Mesodermal cell (in vitro differentiated cells): Measurements from ENCODE around the gene RAB6B.

Experiments used
- H3K27ac ChIP-seq: 2 replicates; pipeline ENCODE4 v1.7.0; 2013; ENCODE audit warnings: mild to moderate bottlenecking, low read depth, low read length, moderate library complexity; ENCODE audit not compliant: severe bottlenecking
- H3K36me3 ChIP-seq: 2 replicates; pipeline ENCODE4 v1.7.1; 2013; ENCODE audit warnings: mild to moderate bottlenecking, low read length, moderate library complexity; ENCODE audit not compliant: control insufficient read depth, insufficient read depth
- H3K4me1 ChIP-seq: one replicate; pipeline ENCODE4 v1.7.1; 2013; ENCODE audit warnings: mild to moderate bottlenecking, low read length; ENCODE audit not compliant: insufficient read depth, control insufficient read depth, poor library complexity, severe bottlenecking
- H3K4me3 ChIP-seq: 2 replicates; pipeline ENCODE4 v1.7.0; 2013; ENCODE audit warnings: low read length, control low read depth, mild to moderate bottlenecking; ENCODE audit not compliant: insufficient read depth, poor library complexity, severe bottlenecking; ENCODE audit errors: extremely low read depth
- H3K9me3 ChIP-seq: 2 replicates; pipeline ENCODE4 v1.7.1; 2013; ENCODE audit warnings: mild to moderate bottlenecking, low read length, moderate library complexity; ENCODE audit not compliant: control insufficient read depth
- WGBS, 2 experiments: methylation state at CpG; one replicate each; pipeline ENCODE4 v1.1.5; 2013; ENCODE audit warnings: missing lambda C conversion rate in 2 of 2; ENCODE audit not compliant: insufficient coverage in 2 of 2; 5-methylcytosine and 5-hydroxymethylcytosine counted together

Gene RAB6B

DNA sequence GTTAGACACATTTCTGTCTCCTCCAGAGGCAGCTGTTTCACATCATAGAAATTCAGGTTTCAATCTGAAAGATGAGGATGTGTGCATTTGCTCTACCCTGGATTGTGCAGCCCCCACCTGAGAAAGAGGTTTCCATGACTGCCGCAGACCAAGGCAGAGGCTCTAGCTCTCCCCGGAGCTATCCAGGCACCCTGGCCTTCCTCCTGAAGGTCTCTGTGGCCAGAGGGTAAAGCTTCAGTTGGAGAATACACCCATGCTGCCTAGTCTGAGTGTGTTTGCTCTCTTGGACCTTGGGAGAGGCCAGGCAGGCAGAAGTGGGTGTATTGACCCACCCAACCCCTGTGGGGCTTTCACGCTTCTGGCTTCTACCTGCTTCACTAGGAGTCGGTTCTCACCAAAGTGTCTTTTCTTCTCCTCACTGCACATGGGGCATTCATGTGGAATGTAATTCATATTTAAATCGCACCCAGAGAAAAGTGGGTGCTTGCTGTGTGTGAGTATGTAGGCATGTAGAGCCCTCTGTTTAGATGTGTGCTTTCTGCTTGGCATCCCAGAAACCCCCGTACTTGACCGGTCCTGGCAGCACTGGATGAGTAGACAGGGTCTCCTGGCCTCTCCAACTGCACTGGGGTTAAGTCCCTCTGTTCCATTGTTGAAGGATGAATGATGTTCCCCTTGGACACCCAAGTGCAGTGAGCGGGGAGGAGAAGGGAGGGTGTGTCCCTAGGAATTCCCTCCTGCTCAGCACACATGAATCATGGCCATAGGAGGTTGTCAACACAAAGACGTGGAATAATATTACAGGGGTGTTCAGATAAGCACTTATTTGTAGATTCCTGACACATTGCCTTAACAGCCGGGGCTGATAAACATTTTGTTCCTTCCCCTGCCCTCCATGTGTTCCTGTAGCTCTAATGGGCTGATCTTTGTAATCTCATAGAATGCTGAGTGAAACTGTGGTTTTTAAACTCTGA lies 20.3 kb upstream of the RAB6B start:
- H3K4me3 ChIP-seq, result no peak overlapping the region
- H3K36me3 ChIP-seq, result no peaks in the 10 kb centered on the region
- WGBS, 2 experiments, result 94% methylated on average over 10 of the region's 10 CpGs
- no peaks in the 10 kb centered on the region for H3K4me1 ChIP-seq
- H3K9me3 ChIP-seq, result no peaks in the 10 kb centered on the region
- no peak overlapping the region for H3K27ac ChIP-seq

DNA sequence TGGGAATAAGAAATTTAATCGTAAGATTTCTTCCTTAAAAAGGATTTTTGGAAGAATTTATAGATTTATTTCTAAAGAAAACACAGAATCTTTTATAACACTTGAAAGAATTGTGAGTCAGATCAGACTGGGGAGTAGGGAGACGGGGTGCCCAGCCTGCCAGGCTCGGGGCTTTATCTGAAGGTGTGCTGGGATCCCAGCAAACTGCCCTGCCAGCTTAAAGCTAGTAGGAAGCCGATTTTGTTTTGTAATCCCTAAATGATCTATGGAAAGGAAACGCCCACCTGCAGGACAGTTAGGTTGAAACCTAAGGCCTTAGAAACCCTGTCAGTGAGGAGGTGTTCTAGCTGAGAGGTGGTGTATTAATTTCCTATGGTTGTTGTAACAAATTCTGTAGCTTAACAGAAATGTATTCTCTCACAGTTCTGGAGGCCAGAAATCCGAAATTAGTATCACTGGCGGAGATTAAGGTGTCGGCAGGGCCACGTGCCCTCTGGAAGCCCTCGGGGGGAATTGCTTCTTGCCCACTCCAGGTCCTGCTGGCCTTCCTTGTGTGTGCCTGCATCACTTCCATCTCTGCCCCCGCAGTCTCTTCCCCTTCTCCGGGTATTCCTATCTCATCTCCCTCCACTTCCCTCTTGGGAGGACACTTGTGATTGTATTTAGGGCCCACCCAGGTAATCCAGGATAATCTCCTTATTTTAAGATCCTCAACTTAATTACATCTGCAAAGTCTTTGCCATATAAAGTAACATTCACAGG lies 19.3 kb upstream of the RAB6B start:
- H3K36me3 ChIP-seq, result no peaks in the 10 kb centered on the region
- no peak overlapping the region for H3K27ac ChIP-seq
- WGBS, 2 experiments, result 78 to 90% methylated on average over 9 to 11 of the region's 12 CpGs
- no peak overlapping the region for H3K4me3 ChIP-seq
- no peaks in the 10 kb centered on the region for H3K4me1 ChIP-seq
- H3K9me3 ChIP-seq, result no peaks in the 10 kb centered on the region

DNA sequence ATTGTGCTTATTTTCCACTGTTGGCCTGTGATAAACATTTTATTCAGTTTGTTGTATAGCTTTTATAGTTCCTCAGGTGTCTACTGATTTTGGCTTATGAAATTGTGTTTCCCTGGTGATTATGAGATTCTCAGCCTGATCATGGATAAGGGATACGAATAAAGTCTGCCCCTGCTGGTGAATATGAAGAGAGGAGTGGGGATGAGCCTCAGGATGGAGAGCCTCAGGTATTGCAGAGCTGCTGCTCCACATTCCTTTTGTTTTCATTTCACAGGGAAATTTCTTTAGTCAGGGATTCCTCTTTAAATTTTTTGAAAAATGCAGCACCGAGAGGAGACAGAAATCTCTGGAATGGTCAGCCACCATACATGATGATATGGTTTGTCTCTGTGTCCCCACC lies 14.7 kb upstream of the RAB6B start:
- Histone ChIP-seq H3K9me3 (no peaks in the 10 kb centered on the region), H3K4me3 (no peak overlapping the region), H3K36me3 (no peaks in the 10 kb centered on the region), H3K4me1 (no peaks in the 10 kb centered on the region), H3K27ac (no peak overlapping the region)
- WGBS, 2 experiments, result 50% methylated on average over 1 of the region's 2 CpGs; no CpG with 5 or more reads in 1 of the 2 experiments

DNA sequence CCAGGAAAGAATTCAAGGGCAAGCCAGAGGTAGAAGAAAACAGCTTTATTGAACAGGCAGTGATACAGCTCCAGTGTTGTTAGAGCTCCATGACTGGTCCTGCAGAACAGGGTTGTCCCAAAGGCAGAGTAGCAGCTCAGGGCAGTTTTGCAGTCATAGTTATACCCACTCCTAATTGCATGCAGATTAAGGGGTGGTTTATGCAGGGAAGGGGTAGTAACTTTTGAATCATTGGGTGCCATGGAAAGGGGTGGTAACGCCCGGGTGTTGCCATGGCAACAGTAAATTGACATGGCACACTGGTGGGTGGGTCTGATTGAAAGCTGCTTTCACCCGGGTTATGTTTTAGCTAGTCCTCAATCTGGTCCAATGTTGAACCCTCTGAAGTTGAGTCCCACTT lies 9.7 kb upstream of the RAB6B start:
- H3K9me3 ChIP-seq, result no peaks in the 10 kb centered on the region
- H3K27ac ChIP-seq, result no peak overlapping the region
- H3K4me1 ChIP-seq, result no peaks in the 10 kb centered on the region
- H3K4me3 ChIP-seq, result no peak overlapping the region
- WGBS, 2 experiments, result 47 to 82% methylated on average over 2 to 3 of the region's 3 CpGs
- H3K36me3 ChIP-seq, result no peaks in the 10 kb centered on the region

DNA sequence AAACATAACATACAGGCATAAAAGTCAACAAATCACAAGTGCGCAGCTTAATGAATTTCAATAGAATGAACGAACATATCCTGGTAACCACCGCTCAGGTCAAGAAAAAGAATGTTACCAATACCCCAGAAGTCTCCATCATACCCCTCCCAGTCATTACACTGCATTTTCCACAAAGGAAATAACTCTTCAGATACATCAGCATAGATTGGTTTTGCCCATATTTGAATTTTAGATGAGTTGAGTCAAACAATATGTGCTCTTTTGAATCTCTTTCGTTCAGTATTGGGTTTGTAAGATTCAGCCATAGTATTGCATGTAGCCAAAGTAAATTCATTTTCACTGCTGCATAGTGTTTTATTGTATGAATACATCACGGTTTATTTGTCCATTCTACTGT lies 6.2 kb upstream of the RAB6B start:
- no peaks in the 10 kb centered on the region for H3K36me3 ChIP-seq
- 78 to 79% methylated on average over 4 to 5 of the region's 5 CpGs for WGBS, 2 experiments

DNA sequence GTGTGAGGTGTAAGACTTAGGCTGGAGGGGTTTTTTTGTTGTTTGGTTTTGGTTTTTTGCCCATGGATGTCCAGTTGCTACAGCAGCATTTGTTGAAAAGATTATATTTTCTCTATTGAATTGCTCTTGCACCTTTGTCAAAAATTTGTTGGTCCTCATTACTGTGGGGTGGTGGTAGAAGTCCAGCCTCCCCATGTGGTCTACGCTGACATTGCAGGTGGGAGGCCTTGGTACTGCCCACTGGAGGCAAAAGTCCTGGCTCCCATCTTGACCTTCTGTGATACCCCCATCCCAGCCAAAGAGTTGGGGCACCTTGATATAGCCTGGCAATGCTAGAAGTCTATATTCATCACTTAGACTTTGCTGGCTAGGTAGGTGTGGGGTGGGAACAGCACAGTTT lies 5.4 kb upstream of the RAB6B start:
- no peak overlapping the region for H3K4me3 ChIP-seq
- no peaks in the 10 kb centered on the region for H3K4me1 ChIP-seq
- H3K36me3 ChIP-seq, result no peaks in the 10 kb centered on the region
- no peaks in the 10 kb centered on the region for H3K9me3 ChIP-seq
- no peak overlapping the region for H3K27ac ChIP-seq
- no CpG with 5 or more reads among the region's 1 CpG for WGBS, 2 experiments

More for the DNA sequence above, 6.2 kb upstream of the RAB6B start:
- Histone ChIP-seq H3K4me3 (no peak overlapping the region), H3K4me1 (no peaks in the 10 kb centered on the region), H3K27ac (no peak overlapping the region), H3K9me3 (no peaks in the 10 kb centered on the region)

DNA sequence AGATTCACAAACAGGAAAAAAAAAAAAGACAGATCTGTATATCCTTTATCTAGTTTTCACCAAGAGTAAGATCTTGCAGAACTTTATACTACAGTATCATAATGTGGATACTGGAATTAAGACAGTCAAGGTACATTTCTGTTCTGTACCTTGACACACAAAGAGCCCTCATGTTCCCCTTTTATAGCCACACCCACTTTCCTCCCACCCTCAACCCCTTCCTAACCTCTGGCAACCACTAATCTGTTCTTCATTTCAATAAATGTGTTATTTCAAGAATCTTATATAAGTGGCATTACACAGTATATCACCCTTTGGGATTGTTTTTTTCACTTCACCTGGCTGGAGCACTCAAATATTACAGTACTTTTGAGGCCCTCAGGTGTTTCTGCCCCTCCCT lies 3.6 kb upstream of the RAB6B start:
- Histone ChIP-seq H3K9me3 (no peaks in the 10 kb centered on the region), H3K4me3 (no peak overlapping the region), H3K27ac (no peak overlapping the region), H3K4me1 (peaks cover 6% of the 10 kb centered on the region), H3K36me3 (no peaks in the 10 kb centered on the region)

DNA sequence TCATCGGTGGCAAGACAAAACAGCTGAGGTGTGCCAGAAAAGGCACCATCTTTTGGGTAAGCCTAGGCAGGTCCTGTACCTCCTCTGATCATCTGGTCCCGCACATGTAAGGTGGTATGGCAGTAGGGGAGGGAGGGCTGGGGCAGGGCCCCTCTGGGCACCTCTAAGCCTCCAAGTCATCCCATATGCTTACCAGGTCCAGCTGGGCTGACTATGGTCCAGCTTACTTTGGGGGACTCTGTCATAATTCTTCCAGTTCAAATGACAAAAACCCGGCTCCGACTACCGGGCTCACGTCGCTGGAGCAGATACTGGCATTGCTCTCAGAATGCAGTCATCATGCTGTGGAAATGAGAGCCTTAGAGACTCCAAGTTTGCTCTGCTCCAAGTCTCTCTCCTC lies 1.9 kb upstream of the RAB6B start:
- 88 to 93% methylated on average over 6 of the region's 7 CpGs for WGBS, 2 experiments
- H3K4me3 ChIP-seq, result no peak overlapping the region
- no peak overlapping the region for H3K27ac ChIP-seq
- peaks cover 8% of the 10 kb centered on the region for H3K4me1 ChIP-seq
- no peaks in the 10 kb centered on the region for H3K36me3 ChIP-seq
- no peaks in the 10 kb centered on the region for H3K9me3 ChIP-seq

DNA sequence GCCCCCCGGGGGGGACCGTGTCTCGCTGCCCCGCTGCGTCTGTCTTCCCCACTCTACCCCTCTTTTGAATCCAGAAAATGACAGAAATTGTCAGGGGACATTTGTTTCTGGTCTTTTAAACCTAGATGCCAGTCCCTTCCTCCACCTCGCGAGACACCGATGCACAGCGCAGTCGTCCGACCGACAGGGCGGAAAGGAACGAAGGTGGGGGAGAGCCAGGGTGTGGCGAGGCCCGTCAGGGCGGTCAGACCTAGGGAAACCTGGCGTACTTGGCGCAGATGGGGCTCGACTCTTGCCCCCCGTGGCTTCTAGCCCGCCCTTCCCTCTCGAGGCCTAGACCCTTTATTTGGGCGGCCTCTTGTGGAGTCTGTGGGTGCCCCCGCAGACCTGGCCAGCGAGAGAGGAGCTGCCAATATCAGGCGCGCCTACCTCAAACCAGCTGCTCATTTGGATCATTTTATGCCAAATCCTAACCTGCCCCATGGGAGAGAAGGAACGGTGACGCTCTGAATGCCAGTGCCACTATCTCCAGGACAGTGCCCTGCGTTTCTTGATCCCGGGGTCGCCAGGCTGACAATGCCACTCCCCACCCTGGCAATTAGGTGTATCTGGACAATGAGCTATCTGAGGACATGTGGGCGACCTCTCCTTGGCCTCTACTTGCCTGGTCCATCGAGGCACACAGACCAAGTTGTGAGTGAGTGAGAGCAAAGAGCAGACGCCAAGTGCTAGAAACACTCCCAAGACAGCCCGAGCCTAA lies 500 bp upstream of the RAB6B start:
- 23 to 26% methylated on average over 27 to 35 of the region's 37 CpGs for WGBS, 2 experiments
- Histone ChIP-seq H3K36me3 (no peaks in the 10 kb centered on the region), H3K27ac (no peak overlapping the region), H3K4me3 (peak overlapping the region; percentile 62), H3K4me1 (peaks cover 8% of the 10 kb centered on the region), H3K9me3 (no peaks in the 10 kb centered on the region)

DNA sequence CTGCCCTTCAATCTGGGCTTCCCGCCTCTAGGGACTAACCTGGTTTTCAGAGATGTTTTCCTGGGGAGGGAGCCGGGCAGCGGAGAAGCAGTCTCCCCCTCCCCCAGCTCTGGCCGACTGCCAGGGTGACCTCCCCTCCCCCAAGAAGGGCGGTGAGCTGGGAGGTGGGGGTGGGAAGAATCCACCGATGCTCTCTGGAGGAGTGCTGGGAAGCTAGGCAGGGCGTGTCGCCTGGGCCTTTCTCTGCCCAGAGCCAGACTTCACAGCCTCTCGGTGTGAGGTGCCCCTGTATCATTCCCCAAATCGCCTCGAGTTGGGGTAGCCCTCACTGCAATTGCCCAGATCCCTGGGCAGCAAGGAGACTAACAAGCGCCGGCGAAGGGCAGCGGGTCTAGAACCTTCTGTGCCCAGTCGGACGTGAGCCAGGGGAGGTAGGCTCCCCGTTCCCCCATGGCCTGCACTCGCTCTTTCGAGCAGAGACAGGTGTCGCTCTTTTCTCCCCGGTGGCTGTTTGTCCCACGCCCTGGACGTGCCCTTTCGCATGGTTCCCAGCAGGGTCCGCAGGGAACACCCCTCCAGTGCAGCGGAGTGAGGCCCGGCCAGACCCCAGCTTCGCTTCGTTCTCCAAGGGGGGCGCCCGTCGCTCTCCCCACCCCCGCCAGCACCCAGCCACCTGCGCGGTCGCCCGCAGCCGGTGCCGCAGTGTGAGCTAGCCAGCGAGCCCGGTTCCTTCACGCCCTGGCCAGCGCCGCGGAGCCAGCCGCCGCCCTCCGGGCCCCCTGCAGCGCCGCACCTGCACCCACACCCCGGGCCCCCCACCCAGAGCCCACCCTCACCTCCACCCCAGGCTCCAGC lies 1.1 kb downstream of the RAB6B start:
- Histone ChIP-seq H3K36me3 (no peaks in the 10 kb centered on the region), H3K4me3 (peak overlapping the region; percentile 62), H3K4me1 (peaks cover 8% of the 10 kb centered on the region), H3K27ac (no peak overlapping the region), H3K9me3 (no peaks in the 10 kb centered on the region)
- 1 to 3% methylated on average over 31 to 36 of the region's 52 CpGs for WGBS, 2 experiments
